Activated CD4-positive, alpha-beta T cell treated with anti-CD3 and anti-CD28 coated beads for 36 hours (primary cell): ENCODE data around the gene ODC1. TPM values are rescaled to one million over a fixed set of nuclear protein-coding genes. Genes with fewer than 3 reads are reported as not detected.

Experiments used
- ATAC-seq: fragments of 200-7000 bp; cut with Tn5 transposase; one replicate; pipeline ENCODE4 v1.10.0; 2021; ENCODE audit warnings: mild to moderate bottlenecking, moderate library complexity
- CTCF ChIA-PET: fragments of 350-600 bp; sonication (Branson Sonifier 250); formaldehyde crosslinking; loops from one replicate; lab custom pipeline; 2021; ENCODE audit warnings: antibody characterized with exemption; lab: Charles Lee
- POLR2A ChIA-PET: fragments of 350-600 bp; sonication (Branson Sonifier 250); formaldehyde crosslinking; loops from one replicate; lab custom pipeline; 2021; ENCODE audit warnings: antibody characterized with exemption, inconsistent platforms; lab: Charles Lee
- DNase-seq: peaks from one replicate; pipeline ENCODE4 v3.0.0-alpha.2; 2020
- H3K27ac Mint-ChIP-seq: one replicate; pipeline ENCODE4 v1.8.0; 2021; ENCODE audit warnings: mixed read lengths
- H3K27me3 Mint-ChIP-seq: one replicate; pipeline ENCODE4 v1.8.0; 2021; ENCODE audit warnings: mixed read lengths
- H3K36me3 Mint-ChIP-seq: one replicate; pipeline ENCODE4 v1.8.0; 2021; ENCODE audit warnings: low read depth, mixed read lengths
- H3K4me1 Mint-ChIP-seq: one replicate; pipeline ENCODE4 v1.8.0; 2021; ENCODE audit warnings: mixed read lengths
- H3K4me3 Mint-ChIP-seq: one replicate; pipeline ENCODE4 v1.8.0; 2021; ENCODE audit warnings: mild to moderate bottlenecking, moderate library complexity, mixed read lengths
- H3K9me3 Mint-ChIP-seq: one replicate; pipeline ENCODE4 v1.8.0; 2021; ENCODE audit warnings: low read depth, mixed read lengths
- intact Hi-C, 2 experiments: fragments of 100-400 bp; cut with DNase I in 1 of 2; cut with micrococcal nuclease in 1 of 2; formaldehyde crosslinking; loops; one replicate each; pipeline versions ENCODE4 v1.14.2 to v1.15.1; 2022 to 2024; cut with DNase I, micrococcal nuclease
- total RNA-seq, 2 experiments: library from RNA; stranded (reverse); gene quantifications; one replicate each; pipeline ENCODE4 v1.2.3, GENCODE V29; 2021

The ODC1 gene
- total RNA-seq, 2 experiments from 2014 or later: 158 to 170 TPM

DNA sequence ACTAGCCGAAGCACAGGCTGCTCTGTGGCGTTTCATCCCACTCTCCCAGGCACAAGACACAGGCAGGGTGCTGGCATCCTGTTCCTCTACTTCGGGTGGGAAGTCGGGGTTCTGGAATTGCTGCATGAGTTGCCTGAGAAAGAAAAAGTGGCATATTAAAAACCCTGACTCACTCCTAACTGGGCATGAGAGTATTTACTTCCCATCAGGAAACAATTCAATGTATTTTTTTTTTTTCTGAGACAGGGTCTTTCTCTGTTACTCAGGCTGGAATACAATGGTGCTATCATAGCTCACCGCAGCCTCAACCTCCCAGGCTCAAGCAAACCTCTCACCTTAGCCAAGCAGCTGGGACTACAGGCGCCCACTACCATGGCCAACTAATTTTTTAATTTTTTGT, 7.4 kb downstream of the ODC1 start:
- Mint-ChIP-seq H3K27ac (peak overlapping the region; percentile 4), H3K4me3 (no peak overlapping the region), H3K9me3 (no peaks in the 10 kb centered on the region), H3K36me3 (peaks cover 63% of the 10 kb centered on the region), H3K27me3 (no peaks in the 10 kb centered on the region), H3K4me1 (peaks cover 44% of the 10 kb centered on the region)
- ATAC-seq (no peak), DNase-seq (no peak)
- POLR2A ChIA-PET: no interaction called here
- CTCF ChIA-PET: interaction anchor here (0.6 kb wide), 1 partner anchor 641 kb away, joined by 3 read pairs; no protein-coding TSS in a partner anchor
- intact Hi-C loops: loop anchor here in 1 of 2 experiments (10.0 kb wide), 1 partner anchor 966 kb away; the partner anchor contains the start of gene IAH1

DNA sequence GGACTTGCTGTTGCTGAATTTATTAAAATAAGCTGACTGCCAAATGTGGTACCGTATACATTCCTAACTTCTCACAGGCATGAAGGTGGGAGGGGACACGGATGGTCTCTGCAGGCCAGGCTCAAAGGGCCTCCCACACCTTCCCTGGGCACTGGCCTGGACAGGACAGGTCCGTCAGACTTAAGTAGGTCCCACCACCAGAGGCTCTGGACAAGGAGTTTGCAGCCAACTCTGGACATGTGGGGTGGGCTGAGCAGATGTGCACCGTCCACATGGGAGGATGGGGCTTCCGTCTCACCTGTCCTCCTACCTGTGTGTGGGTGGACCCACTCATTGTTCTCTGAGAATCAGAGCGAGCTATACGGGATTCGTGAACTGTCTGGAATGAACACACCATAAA, 8.2 kb downstream of the ODC1 start:
- no peaks in the 10 kb centered on the region for H3K27me3 Mint-ChIP-seq
- H3K36me3 Mint-ChIP-seq: peaks cover 56% of the 10 kb centered on the region
- no peaks in the 10 kb centered on the region for H3K9me3 Mint-ChIP-seq
- POLR2A ChIA-PET: interaction anchor here (0.6 to 1.7 kb wide), 3 partner anchors 8 to 349 kb away, joined by 3 to 9 read pairs (median 3); partner anchors contain the start of gene ODC1
- DNase-seq (no peak), ATAC-seq (no peak)
- H3K27ac Mint-ChIP-seq: peak overlapping the region; percentile 8
- H3K4me3 Mint-ChIP-seq: no peak overlapping the region
- CTCF ChIA-PET: interaction anchor here (0.7 to 1.1 kb wide), 6 partner anchors 31 to 316 kb away, joined by 3 read pairs; no protein-coding TSS in a partner anchor
- intact Hi-C loops: loop anchor here (5.0 to 10.0 kb wide), 4 partner anchors 225 to 965 kb away; partner anchors contain the start of gene IAH1 (in 1 of the 2)
- H3K4me1 Mint-ChIP-seq: peaks cover 36% of the 10 kb centered on the region

- H3K27ac Mint-ChIP-seq: peak overlapping the region; percentile 9
- POLR2A ChIA-PET: interaction anchor here (0.6 to 1.7 kb wide), 4 partner anchors 9 to 348 kb away, joined by 3 to 9 read pairs (median 4); partner anchors contain the start of gene ODC1
- intact Hi-C loops: loop anchor here (5.0 to 10.0 kb wide), 3 partner anchors 225 to 625 kb away; no protein-coding TSS in a partner anchor
These were observed 8.8 kb downstream of the ODC1 start for GRCh38 chr2:10439185-10439879.

DNA sequence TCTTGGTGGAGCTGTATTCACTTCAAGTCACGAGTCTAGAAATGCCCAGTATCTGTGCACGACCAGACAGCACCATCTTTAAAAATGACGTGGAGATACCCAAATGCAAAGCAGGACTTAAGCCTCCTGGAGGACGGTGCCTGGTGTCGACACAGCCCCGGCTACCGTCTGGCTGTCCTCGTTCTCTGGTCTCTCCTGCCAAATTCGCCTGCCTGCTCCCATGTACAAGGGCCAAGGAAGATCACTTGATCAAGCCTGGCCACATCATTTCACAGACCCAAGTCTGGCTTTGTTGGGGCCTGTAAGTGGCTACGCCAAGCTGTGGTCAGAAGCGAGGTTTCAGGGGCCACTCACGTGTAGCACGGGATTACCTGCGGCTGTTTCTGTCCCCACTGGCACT, 9.4 kb downstream of the ODC1 start:
- H3K9me3 Mint-ChIP-seq: no peaks in the 10 kb centered on the region
- POLR2A ChIA-PET: interaction anchor here (0.6 to 1.7 kb wide), 2 partner anchors 10 to 100 kb away, joined by 4 to 9 read pairs; partner anchors contain the start of gene ODC1
- H3K4me1 Mint-ChIP-seq: peaks cover 25% of the 10 kb centered on the region
- DNase-seq: no peak
- intact Hi-C loops: loop anchor here (5.0 to 10.0 kb wide), 3 partner anchors 224 to 624 kb away; no protein-coding TSS in a partner anchor
- no peak overlapping the region for H3K27ac Mint-ChIP-seq
- CTCF ChIA-PET: interaction anchor here (0.7 to 7.7 kb wide), 5 partner anchors 30 to 367 kb away, joined by 3 to 142 read pairs (median 3); no protein-coding TSS in a partner anchor
- ATAC-seq: no peak
- no peak overlapping the region for H3K4me3 Mint-ChIP-seq
- H3K36me3 Mint-ChIP-seq: peaks cover 44% of the 10 kb centered on the region
- H3K27me3 Mint-ChIP-seq: no peaks in the 10 kb centered on the region

More at GRCh38 chr2:10439185-10439879, 8.8 kb downstream of the ODC1 start:
- no peak for ATAC-seq
- Mint-ChIP-seq H3K4me3 (no peak overlapping the region), H3K9me3 (no peaks in the 10 kb centered on the region), H3K36me3 (peaks cover 50% of the 10 kb centered on the region), H3K27me3 (no peaks in the 10 kb centered on the region), H3K4me1 (peaks cover 30% of the 10 kb centered on the region)
- CTCF ChIA-PET: interaction anchor here (0.7 to 1.2 kb wide), 9 partner anchors 31 to 368 kb away, joined by 3 to 8 read pairs (median 3); no protein-coding TSS in a partner anchor
- DNase-seq: no peak

- no peak overlapping the region for H3K27ac Mint-ChIP-seq
- H3K4me1 Mint-ChIP-seq: peaks cover 22% of the 10 kb centered on the region
- ChIA-PET POLR2A (no interaction called here), CTCF (interaction anchor here (1.1 to 7.7 kb wide), 3 partner anchors 11 to 365 kb away, joined by 3 to 142 read pairs (median 3); partner anchors contain the start of gene ODC1)
- DNase-seq (no peak), ATAC-seq (no peak)
- intact Hi-C loops: loop anchor here (5.0 to 10.0 kb wide), 3 partner anchors 223 to 623 kb away; no protein-coding TSS in a partner anchor
- no peaks in the 10 kb centered on the region for H3K9me3 Mint-ChIP-seq
- H3K4me3 Mint-ChIP-seq: no peak overlapping the region
- H3K36me3 Mint-ChIP-seq: peaks cover 36% of the 10 kb centered on the region
- peaks cover 6% of the 10 kb centered on the region for H3K27me3 Mint-ChIP-seq
These were observed 10.3 kb downstream of the ODC1 start for GRCh38 chr2:10437806-10438205.

DNA sequence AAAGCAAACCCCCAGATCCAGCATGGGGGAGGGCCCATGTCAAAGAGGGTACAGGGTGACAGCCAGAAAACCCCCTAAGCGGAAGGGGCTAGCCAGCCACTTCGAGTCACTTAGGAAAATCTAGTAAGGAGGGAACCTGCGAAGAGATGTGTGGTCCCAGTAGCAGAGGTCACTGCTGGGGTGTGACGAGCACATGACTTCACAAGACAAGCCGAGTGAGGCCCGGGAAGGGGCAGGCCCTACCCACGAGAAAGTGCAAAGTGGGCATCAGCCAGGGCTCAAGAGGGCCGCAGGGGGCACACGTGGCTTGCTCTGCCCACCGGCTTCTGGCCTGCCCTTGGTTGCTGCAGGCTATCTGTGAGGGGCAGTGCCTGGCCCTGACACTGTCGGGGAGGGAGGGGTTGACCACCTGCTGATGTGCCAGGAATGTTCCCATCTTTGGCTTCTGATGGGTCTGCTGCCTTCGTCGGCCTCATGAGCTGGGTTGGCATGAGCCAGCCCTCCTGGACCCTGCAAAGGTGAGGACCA, 11.5 kb downstream of the ODC1 start:
- H3K9me3 Mint-ChIP-seq: no peaks in the 10 kb centered on the region
- intact Hi-C loops: loop anchor here (5.0 to 10.0 kb wide), 3 partner anchors 222 to 622 kb away; no protein-coding TSS in a partner anchor
- H3K27me3 Mint-ChIP-seq: peaks cover 6% of the 10 kb centered on the region
- no peak for ATAC-seq
- DNase-seq: no peak
- no peak overlapping the region for H3K27ac Mint-ChIP-seq
- CTCF ChIA-PET: interaction anchor here (0.6 to 7.7 kb wide), 4 partner anchors 12 to 378 kb away, joined by 3 to 142 read pairs (median 3); partner anchors contain the start of gene ODC1
- H3K36me3 Mint-ChIP-seq: peaks cover 26% of the 10 kb centered on the region
- H3K4me1 Mint-ChIP-seq: peaks cover 15% of the 10 kb centered on the region
- no peak overlapping the region for H3K4me3 Mint-ChIP-seq
- POLR2A ChIA-PET: no interaction called here

DNA sequence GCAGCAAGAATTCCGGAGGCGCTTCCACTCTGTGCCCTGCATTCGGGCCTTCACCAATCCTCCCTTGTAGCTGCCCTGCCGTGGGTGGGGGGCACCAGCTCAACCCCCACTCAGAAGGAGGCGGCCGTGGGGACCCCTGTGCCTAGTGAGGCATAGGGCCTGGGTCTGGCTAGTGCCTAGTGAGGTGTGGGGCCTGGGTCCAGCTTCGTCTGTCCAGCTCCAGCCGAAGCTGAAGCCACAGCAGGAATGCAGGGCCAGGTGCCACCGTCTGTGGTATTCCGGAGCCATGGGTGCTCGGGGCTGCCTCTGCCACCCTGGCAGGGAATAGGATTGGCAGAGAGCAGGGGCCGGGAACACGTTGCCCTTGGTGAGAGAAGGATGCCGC, 12.3 kb downstream of the ODC1 start:
- POLR2A ChIA-PET: interaction anchor here (1.0 to 1.5 kb wide), 4 partner anchors 10 to 307 kb away, joined by 4 to 6 read pairs (median 4); no protein-coding TSS in a partner anchor
- intact Hi-C loops: loop anchor here (1.0 to 10.0 kb wide), 8 partner anchors 166 to 621 kb away; no protein-coding TSS in a partner anchor
- peaks cover 11% of the 10 kb centered on the region for H3K4me1 Mint-ChIP-seq
- peaks cover 6% of the 10 kb centered on the region for H3K27me3 Mint-ChIP-seq
- no peaks in the 10 kb centered on the region for H3K9me3 Mint-ChIP-seq
- no peak overlapping the region for H3K4me3 Mint-ChIP-seq
- H3K27ac Mint-ChIP-seq: no peak overlapping the region
- H3K36me3 Mint-ChIP-seq: peaks cover 21% of the 10 kb centered on the region
- CTCF ChIA-PET: interaction anchor here (0.6 to 7.7 kb wide), 25 partner anchors 8 to 451 kb away, joined by 3 to 142 read pairs (median 5); partner anchors contain the start of gene ODC1
- DNase-seq (no peak), ATAC-seq (no peak)

DNA sequence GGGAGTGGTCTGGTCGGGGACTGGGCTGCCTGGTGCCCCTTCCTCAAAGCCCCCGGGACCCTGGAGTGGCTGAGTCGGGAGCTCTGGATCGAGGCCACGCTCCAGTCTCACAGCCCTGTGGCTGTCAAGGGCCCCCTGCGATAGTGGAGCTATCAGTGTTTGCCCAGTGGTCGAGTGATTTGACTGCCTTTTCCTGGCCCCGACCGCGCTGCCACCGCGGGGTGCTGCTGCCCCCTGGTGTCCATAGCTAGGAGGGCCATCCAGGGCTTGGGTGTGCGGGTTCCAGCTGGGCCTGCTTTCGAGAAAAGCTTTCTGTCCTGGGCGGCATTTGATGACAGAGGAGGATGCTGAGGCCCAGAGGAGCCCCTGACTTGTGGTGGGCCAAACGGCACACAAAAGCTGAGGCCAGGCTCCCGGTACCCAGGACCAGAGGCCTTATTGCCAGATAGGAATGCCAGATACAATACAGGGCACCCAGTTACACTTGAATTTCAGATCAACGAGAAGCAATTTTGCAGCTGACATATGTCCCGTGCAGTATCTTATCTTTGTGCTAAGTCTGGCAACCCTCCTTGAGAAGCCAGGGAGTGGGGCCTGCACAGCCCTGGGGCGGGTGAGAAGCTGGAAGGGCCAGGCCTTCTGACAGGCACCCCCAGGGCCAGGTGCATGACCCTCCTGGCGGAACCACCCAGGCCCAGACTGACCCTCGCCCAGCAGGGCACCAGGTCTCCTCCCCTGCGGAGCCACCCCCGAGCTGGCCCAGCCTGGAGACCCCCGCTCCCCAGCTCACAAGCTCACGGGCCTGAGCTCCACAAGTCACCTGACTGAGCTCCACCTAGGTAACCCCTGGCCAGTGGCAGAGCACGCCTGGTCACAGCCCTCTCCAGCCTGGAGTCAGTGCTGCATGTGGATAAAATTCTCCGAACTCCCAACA, 13.0 kb downstream of the ODC1 start:
- Mint-ChIP-seq H3K27me3 (peaks cover 6% of the 10 kb centered on the region), H3K36me3 (peaks cover 16% of the 10 kb centered on the region), H3K4me1 (peaks cover 11% of the 10 kb centered on the region), H3K27ac (no peak overlapping the region), H3K4me3 (no peak overlapping the region), H3K9me3 (no peaks in the 10 kb centered on the region)
- ChIA-PET POLR2A (interaction anchor here (0.7 to 1.5 kb wide), 8 partner anchors 10 to 388 kb away, joined by 3 to 9 read pairs (median 4); partner anchors contain the start of gene ODC1), CTCF (interaction anchor here (0.6 to 7.7 kb wide), 49 partner anchors 9 to 1336 kb away, joined by 3 to 142 read pairs (median 4); partner anchors contain the start of genes ODC1 and PDIA6)
- ATAC-seq (peak; percentile 56), DNase-seq (peak; percentile 85)
- intact Hi-C loops: loop anchor here (1.0 to 10.0 kb wide), 9 partner anchors 165 to 620 kb away; no protein-coding TSS in a partner anchor

DNA sequence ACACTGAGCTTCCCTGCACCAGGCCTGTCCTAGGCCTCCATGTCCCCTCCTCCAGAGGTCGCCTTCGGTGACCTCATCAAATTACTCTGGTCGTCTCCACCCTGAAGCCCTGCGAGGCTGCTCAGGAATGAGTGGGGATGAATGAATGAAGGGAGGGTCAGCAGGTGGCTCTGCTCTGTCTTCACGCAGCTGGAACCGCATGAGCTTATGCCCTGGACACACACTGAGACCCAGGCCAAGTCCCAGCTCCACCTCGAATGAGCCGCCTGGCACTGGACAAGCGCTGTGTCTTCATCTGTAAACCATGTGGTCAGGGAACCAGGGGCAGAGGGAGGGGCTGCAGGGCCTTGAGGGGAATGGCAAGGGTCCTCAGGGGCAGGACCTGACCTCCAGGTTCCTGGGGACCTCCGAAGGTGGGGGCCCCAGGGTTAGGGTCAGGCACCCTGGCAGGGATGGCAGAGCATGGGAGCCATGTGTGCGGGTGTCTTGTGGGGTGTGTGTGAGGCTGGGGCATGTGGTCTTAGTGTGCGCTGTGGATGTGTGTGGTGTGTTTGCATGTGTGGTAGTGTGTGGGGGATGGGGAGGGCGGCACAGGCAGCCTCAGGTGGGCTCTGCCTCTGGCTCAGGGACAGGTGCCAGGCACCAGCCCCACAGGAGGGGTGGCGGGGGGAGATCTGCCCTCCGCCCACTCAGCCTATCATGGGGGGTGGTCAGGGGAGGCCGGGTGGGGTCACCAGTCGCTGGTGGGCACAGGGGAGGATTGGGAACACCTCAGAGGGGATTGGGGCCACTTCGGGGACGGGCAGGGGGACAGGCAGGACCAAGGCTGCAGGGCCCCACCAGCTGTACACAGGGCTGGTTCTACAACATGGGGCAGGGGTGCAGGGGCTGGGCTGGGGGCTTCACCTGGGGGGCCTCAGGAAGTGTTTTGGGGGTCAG, 13.9 kb downstream of the ODC1 start:
- peaks cover 6% of the 10 kb centered on the region for H3K36me3 Mint-ChIP-seq
- DNase-seq (no peak), ATAC-seq (no peak)
- H3K27ac Mint-ChIP-seq: no peak overlapping the region
- ChIA-PET POLR2A (interaction anchor here (0.6 to 1.5 kb wide), 6 partner anchors 26 to 387 kb away, joined by 3 to 9 read pairs (median 5); no protein-coding TSS in a partner anchor), CTCF (interaction anchor here (0.6 to 7.7 kb wide), 35 partner anchors 9 to 620 kb away, joined by 3 to 142 read pairs (median 4); partner anchors contain the start of genes ODC1 and PDIA6)
- intact Hi-C loops: loop anchor here (5.0 to 10.0 kb wide), 3 partner anchors 217 to 619 kb away; no protein-coding TSS in a partner anchor
- H3K4me3 Mint-ChIP-seq: no peak overlapping the region
- H3K9me3 Mint-ChIP-seq: no peaks in the 10 kb centered on the region
- H3K4me1 Mint-ChIP-seq: peaks cover 11% of the 10 kb centered on the region
- peaks cover 6% of the 10 kb centered on the region for H3K27me3 Mint-ChIP-seq
